Mononuclear cell (primary cell): ENCODE measurements around the gene SMTN. TPM values are rescaled to one million over a fixed set of nuclear protein-coding genes. Genes with fewer than 3 reads are reported as not detected.
"Not testable (repeated sequence)": the region's sequence is repeated elsewhere in the genome, so short reads cannot be mapped to it uniquely, and the experiment has no call there.

ENCODE experiments used
- H3K27me3 ChIP-seq: 2 replicates; pipeline ENCODE4 v1.6.0; 2011; ENCODE audit warnings: low read length, control low read depth; ENCODE audit not compliant: insufficient read depth
- H3K4me1 ChIP-seq: 2 replicates; pipeline ENCODE4 v1.5.1; 2011; ENCODE audit warnings: mild to moderate bottlenecking, low read length, control low read depth; ENCODE audit not compliant: insufficient read depth
- H3K4me3 ChIP-seq: 2 replicates; pipeline ENCODE4 v1.5.1; 2011; ENCODE audit warnings: mild to moderate bottlenecking, low read length, moderate library complexity
- H3K9me3 ChIP-seq: 2 replicates; pipeline ENCODE4 v1.5.1; 2011; ENCODE audit warnings: low read depth, mild to moderate bottlenecking, control low read depth, low read length
- total RNA-seq: library from RNA; depleted of rRNA; stranded (reverse); fragments of >200 nt; gene quantifications from one replicate; pipeline ENCODE4 v1.2.3, GENCODE V29; 2012

SMTN gene
- total RNA-seq, 1 donor = 2.8 TPM

GRCh38 chr22:31093086-31093850, 12.2 kb downstream of the SMTN start:
- H3K4me3 ChIP-seq = no peak overlapping the region
- no peaks in the 10 kb centered on the region for H3K27me3 ChIP-seq
- H3K4me1 ChIP-seq = no peaks in the 10 kb centered on the region
- no peaks in the 10 kb centered on the region for H3K9me3 ChIP-seq

DNA sequence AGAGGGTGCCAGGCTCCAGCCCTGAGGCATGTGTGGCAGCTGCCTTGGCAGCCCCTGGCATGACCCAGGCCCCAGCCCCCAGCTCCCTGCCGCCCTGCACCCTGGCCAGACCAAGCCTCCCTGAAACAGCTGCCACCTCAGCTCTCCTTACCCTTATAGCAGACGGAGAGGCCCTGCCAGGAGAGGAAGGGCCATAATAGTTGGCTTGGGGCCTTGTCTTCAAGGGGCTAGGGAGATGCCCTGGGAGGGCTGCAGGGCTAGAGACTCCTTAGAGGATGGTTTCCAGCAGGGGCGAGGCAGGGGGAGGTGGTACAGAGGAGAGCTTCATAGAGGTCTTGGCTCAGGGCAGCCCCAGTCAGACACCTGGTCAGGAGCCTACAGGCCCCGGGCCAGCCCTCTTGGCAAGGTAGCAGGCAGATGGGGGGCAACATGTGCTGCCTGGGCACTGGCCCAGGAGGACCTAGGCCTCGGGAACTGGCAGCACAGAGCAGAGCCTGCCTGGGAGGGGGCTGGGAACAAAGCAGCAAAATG, 13.0 kb downstream of the SMTN start:
- H3K9me3 ChIP-seq = no peaks in the 10 kb centered on the region
- H3K27me3 ChIP-seq = no peaks in the 10 kb centered on the region
- no peaks in the 10 kb centered on the region for H3K4me1 ChIP-seq
- no peak overlapping the region for H3K4me3 ChIP-seq

GRCh38 chr22:31094741-31095140, 13.6 kb downstream of the SMTN start:
- H3K4me1 ChIP-seq = no peaks in the 10 kb centered on the region
- H3K9me3 ChIP-seq = no peaks in the 10 kb centered on the region
- H3K4me3 ChIP-seq = no peak overlapping the region

DNA sequence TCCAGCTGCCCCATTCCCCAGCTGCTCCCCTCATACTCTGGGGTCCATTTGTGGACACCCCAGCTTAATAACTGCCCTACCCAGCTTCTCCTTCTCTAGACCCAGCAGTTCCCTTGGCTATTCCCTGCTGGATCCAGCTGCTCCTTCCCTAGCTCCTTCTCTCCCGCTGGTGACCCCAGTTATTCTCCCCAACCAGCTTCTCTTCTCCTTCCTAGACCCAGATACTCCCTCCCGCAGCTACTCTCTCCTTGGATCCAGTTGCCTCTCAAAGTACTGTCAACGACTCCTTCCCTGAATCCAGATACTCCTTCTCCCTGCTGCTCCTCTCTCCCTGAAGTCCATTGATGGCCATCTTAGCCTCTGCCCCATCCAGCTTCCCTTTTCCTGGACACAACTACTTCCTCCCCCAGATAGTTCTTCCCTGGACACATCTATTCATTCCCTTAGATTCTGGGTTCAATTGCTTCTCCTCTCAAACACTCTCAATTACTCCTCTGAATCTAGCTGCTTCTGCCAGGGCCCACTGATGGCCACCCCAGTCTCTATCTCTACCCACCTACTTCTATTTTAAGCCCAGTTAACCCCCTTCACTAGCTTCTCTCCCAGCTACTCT, 14.6 kb downstream of the SMTN start:
- H3K9me3 ChIP-seq = no peaks in the 10 kb centered on the region
- no peaks in the 10 kb centered on the region for H3K27me3 ChIP-seq
- H3K4me1 ChIP-seq = no peaks in the 10 kb centered on the region
- H3K4me3 ChIP-seq = no peak overlapping the region

More at GRCh38 chr22:31094741-31095140, 13.6 kb downstream of the SMTN start:
- no peaks in the 10 kb centered on the region for H3K27me3 ChIP-seq

DNA sequence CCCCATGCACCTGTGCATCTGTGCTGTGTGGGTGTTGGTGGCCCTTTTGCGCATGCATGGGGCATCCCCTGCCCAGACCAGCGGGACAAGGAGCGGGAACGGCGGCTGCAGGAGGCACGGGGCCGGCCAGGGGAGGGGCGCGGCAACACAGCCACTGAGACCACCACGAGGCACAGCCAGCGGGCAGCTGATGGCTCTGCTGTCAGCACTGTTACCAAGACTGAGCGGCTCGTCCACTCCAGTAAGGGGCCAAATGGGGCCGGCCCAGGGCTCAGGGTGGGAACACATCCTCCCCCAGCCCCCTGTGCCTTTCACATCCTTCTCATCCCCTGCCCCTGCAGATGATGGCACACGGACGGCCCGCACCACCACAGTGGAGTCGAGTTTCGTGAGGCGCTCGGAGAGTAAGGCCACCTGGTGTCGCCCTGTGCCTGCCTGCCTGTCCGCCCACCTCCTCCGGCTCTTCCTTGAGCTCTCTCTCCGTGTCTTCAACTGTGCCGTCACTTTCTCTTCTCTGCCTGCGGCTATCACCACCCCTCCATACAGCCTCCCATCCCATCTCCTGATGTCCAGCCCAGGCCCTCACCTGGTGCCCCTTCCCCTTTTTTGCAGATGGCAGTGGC, 15.7 kb downstream of the SMTN start:
- Histone ChIP-seq H3K4me1 (no peaks in the 10 kb centered on the region), H3K27me3 (no peaks in the 10 kb centered on the region), H3K9me3 (no peaks in the 10 kb centered on the region), H3K4me3 (no peak overlapping the region)

DNA sequence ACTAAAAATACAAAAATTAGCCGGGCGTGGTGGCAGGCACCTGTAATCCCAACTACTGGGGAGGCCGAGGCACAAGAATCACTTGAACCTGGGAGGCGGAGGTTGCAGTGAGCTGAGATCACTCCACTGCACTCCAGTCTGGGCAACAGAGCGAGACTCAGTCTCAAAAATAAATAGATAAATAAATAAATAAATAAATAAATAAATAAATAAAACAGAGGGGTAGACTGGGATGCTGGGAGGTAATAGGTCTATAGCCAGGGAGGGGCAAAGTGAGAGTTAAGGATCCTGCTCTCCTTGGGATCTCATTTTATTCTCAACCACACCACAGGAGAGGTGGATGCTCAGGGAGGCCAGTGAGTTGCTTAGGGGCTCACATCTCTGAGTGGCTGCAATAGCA, 16.4 kb downstream of the SMTN start:
- H3K4me3 ChIP-seq, H3K27me3 ChIP-seq, H3K4me1 ChIP-seq, H3K9me3 ChIP-seq: not testable (repeated sequence)

DNA sequence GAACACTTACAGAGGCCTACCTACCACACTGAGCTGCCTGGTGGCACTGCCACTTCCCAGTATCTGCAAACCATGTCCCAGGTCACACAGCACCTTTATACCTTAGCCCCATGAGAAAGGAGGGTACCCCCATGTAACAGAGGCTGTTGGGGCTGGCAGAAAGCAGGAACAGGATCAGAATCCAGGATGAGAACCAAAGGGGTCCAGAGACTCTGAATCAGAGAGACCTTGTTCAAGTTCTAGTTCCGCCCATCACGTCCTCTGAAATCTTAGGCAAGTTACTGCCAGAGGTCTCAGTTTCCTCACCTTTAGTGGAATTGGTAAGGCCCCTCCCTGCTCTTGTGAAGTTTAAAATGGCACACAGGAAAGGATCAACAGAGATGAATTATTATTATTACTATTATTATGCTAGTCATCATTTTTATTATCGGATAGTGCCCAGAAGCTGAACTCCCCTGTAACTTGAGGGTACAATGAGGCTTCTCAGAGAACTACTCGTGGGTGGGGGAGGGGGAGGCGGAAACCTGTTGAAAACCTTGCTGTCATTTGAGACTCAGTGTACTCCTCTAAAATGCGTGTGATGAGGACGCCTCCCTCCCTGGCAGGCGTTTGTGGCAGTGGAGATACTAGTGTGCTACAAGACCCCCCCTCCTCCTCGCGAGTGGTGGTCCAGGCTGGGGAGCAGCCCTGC, 17.0 kb downstream of the SMTN start:
- no peak overlapping the region for H3K4me3 ChIP-seq
- no peaks in the 10 kb centered on the region for H3K9me3 ChIP-seq
- no peaks in the 10 kb centered on the region for H3K27me3 ChIP-seq
- H3K4me1 ChIP-seq = no peaks in the 10 kb centered on the region

- Histone ChIP-seq H3K9me3 (no peaks in the 10 kb centered on the region), H3K4me3 (no peak overlapping the region), H3K4me1 (no peaks in the 10 kb centered on the region), H3K27me3 (no peaks in the 10 kb centered on the region)
Observed at GRCh38 chr22:31098632-31099110, 17.6 kb downstream of the SMTN start.

DNA sequence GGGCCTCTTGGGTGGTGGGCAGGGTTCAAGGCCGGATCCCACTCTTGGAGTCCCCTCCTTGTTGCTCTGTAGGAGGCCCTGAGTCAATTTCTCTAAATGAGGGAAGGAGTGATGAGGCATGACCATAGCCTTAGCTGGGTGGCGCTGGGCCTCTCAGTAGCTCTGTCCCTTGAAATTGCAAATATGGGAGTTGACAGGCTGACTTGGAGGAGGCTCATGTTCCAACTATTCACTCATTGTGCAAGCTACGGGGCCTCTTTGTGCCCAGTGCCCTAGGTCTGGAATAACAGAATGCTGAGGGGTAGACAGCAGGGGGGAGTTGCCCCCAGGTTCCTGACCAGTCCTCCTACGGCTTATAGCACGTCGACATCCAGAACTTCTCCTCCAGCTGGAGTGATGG, 18.3 kb downstream of the SMTN start:
- Histone ChIP-seq H3K4me1 (no peaks in the 10 kb centered on the region), H3K4me3 (no peak overlapping the region), H3K27me3 (no peaks in the 10 kb centered on the region), H3K9me3 (no peaks in the 10 kb centered on the region)

DNA sequence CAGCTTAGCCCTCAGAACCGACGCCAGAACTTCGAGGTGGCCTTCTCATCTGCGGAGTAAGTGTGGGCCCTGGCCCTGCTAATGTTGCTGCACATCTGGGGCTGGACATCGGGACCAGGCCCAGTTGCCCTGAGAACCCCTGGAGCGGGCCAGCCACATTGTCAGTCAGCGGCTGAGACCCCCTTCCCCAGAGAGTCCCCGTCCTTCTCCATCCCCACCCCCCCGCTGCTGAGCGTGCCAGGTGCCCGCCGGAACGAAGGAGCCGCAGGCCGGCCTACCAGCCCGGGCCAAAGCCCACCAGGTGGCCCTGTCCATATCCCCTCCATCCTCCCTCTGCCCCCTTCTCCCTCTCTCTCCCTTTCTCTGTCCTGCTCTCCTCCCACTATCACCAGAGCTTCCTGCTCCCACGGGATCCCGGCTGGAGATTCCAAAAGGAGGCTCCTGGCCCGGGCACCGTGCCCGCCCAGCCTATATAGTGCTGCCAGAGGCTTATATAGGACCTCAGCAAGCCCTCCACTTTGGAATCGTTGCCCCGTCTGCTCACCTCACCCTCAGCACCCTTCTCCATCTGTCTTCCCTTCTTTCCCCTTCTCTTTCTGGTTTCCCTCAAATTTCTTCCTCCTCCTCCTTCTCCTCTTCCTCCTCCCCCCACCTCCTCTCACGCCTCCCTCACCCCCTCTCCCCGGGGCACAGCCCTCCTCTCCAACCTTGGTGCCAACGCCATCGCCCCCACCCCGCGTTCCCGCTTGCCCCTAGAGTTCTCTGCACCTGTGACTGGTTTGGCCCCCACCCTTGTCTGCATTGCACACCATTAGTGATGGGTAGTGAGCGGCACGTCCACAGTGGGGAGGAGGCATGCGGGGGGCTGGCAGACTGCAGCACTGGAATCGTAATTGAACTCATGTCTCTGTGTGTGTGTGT, 19.0 kb downstream of the SMTN start:
- Histone ChIP-seq H3K4me3 (no peak overlapping the region), H3K4me1 (no peaks in the 10 kb centered on the region), H3K27me3 (no peaks in the 10 kb centered on the region), H3K9me3 (no peaks in the 10 kb centered on the region)

- Histone ChIP-seq H3K4me3 (no peak overlapping the region), H3K9me3 (no peaks in the 10 kb centered on the region), H3K27me3 (no peaks in the 10 kb centered on the region), H3K4me1 (no peaks in the 10 kb centered on the region)
Observed at GRCh38 chr22:31100762-31101525, 19.8 kb downstream of the SMTN start.

DNA sequence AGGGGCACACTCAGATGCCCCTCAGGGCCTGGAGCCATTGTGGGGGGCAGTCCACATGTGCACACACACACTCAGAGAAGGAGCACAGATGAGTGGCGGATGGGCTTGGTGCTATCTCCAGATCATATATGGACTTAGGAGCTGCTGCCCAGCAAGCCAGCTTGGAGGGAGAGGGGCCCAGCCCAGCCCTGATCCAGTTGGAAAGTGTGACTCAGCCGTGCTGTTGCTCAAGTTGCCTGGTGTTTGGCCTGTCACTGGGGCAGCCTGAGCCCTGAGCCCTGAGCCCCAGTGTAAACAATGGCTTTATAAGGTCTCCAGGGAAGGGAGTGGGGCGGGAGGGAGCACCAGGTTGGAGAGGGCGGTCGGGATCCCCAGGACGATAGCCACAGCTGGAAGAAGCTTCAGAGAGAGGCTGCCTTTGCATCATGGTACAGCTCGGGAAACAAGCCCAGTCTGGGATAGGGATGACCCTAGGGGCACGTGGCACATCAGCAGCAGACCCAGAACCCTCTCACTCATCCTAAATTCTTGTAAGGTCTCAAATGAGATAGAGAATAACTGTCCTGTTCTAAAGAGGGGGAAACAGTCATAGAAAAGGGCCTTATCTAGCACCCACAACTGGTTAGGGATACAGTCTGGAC, 21.4 kb downstream of the SMTN start:
- Histone ChIP-seq H3K27me3 (no peaks in the 10 kb centered on the region), H3K9me3 (no peaks in the 10 kb centered on the region), H3K4me3 (no peak overlapping the region), H3K4me1 (peaks cover 11% of the 10 kb centered on the region)

DNA sequence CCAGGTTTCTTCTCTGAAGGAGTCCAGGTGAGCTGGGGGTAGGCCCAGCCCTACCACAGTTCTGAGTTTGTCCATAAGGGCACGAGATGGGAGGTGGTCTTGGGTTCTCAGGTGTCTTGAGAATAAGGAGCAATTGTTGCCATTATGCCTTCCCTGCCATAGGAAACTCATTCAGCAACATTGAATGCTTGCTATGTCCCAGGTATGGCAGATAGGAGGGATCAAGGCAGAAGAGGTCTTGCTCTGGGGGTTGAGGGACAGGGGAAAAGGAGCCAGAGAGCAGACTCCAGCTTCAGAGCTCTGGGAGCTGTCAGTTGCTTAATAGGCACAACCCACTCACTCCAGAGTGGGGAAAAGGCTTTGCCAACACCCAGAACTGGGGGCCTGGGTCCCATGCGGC, 22.0 kb downstream of the SMTN start:
- Histone ChIP-seq H3K4me1 (peaks cover 16% of the 10 kb centered on the region), H3K27me3 (no peaks in the 10 kb centered on the region), H3K4me3 (no peak overlapping the region)

More for the DNA sequence above, 22.0 kb downstream of the SMTN start:
- no peaks in the 10 kb centered on the region for H3K9me3 ChIP-seq
